Hindlimb muscle (tissue), 1 donor: ENCODE data around the gene SH3BP1. TPM values are rescaled to one million over a fixed set of nuclear protein-coding genes. Genes with fewer than 3 reads are reported as not detected.
A peak's percentile ranks its signal among the peaks of the same experiment; 100 is the strongest.
"Not testable (repeated sequence)": the region's sequence is repeated elsewhere in the genome, so short reads cannot be mapped to it uniquely, and the experiment has no call there.

Experiments used
- DNase-seq: peaks from one replicate; pipeline ENCODE4 v3.0.0-alpha.2; 2013
- polyA plus RNA-seq: library from polyadenylated mRNA; unstranded; fragments of 120-200 nt; gene quantifications from one replicate; pipeline ENCODE4 v1.2.1, GENCODE V29; 2013; ENCODE audit not compliant: insufficient read length

Gene SH3BP1, protein sequence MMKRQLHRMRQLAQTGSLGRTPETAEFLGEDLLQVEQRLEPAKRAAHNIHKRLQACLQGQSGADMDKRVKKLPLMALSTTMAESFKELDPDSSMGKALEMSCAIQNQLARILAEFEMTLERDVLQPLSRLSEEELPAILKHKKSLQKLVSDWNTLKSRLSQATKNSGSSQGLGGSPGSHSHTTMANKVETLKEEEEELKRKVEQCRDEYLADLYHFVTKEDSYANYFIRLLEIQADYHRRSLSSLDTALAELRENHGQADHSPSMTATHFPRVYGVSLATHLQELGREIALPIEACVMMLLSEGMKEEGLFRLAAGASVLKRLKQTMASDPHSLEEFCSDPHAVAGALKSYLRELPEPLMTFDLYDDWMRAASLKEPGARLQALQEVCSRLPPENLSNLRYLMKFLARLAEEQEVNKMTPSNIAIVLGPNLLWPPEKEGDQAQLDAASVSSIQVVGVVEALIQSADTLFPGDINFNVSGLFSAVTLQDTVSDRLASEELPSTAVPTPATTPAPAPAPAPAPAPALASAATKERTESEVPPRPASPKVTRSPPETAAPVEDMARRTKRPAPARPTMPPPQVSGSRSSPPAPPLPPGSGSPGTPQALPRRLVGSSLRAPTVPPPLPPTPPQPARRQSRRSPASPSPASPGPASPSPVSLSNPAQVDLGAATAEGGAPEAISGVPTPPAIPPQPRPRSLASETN
- 7.1 TPM for polyA plus RNA-seq

GRCh38 chr22:37639070-37639760 is at the start of gene SH3BP1:
Gene SH3BP1 (plus strand): TSS chr22:37639669. CDS start chr22:37639788, 119 bp downstream.
- peak; percentile 61 for DNase-seq

DNA sequence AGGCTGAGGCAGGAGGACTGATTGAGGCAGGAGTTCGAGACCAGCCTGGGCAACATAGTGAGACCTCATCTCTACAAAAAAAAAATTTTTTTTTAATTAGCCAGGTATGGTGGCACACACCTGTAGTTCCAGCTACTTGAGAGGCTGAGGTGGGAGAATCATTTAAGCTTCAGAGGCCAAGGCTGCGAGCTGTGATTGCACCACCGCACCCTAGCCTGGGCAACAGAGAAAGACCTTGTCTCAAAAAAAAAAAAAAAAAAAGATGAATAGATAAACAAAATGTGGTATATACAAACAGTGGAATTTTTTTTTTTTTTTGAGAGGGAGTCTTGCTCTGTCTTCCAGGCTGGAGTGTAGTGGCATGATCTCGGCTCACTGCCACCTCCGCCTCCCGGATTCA is 48.4 kb upstream of the SH3BP1 start:
- DNase-seq, result not testable (repeated sequence)

- DNase-seq, result no peak
These were observed 47.6 kb upstream of the SH3BP1 start for GRCh38 chr22:37591823-37592404.

DNA sequence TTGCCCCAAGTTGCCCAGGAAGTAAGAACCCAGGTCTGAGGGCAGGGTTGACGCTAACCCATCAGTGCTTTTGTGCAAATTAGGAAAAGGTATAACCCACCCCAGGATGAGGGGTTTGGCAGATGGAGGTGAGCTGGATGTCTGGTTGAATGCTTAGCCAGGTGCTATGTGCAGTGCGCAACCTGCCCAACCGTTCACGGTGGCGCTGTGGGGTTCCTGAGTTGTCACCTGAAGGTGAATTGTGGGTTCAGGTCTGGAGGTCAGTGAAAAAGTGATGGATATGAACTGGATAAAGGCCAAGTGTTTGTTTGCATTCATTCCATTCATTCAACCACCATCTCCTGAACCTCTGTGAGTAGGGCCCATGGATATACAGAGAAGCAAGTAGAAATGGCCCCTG is 45.2 kb upstream of the SH3BP1 start:
- no peak for DNase-seq

- no peak for DNase-seq
These were observed 40.3 kb upstream of the SH3BP1 start for GRCh38 chr22:37599153-37599552.

- no peak for DNase-seq
These were observed 38.3 kb upstream of the SH3BP1 start for GRCh38 chr22:37601203-37601539.

GRCh38 chr22:37601540-37602442 is 37.7 kb upstream of the SH3BP1 start:
- no peak for DNase-seq

- DNase-seq, result not testable (repeated sequence)
These were observed 36.8 kb upstream of the SH3BP1 start for GRCh38 chr22:37602546-37603277.

GRCh38 chr22:37604074-37604473 is 35.4 kb upstream of the SH3BP1 start:
- no peak for DNase-seq

DNA sequence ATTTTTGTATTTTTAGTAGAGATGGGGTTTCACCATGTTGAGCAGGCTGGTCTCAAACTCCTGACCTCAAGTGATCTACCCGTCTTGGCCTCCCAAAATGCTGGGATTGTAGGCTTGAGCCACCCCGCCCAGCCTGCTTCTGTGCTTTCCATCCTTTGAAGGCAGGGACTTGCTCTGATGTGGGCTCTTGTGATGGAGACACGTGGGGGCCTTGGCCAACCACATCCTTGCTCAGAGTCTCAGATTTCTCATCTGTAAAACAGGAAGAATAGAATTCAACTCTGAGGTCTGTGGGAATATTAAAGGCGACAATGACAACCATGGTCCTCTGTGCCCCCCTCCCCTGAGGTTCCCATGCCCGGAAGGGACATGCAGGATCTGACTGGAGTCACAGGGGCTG is 34.6 kb upstream of the SH3BP1 start:
- no peak for DNase-seq

DNA sequence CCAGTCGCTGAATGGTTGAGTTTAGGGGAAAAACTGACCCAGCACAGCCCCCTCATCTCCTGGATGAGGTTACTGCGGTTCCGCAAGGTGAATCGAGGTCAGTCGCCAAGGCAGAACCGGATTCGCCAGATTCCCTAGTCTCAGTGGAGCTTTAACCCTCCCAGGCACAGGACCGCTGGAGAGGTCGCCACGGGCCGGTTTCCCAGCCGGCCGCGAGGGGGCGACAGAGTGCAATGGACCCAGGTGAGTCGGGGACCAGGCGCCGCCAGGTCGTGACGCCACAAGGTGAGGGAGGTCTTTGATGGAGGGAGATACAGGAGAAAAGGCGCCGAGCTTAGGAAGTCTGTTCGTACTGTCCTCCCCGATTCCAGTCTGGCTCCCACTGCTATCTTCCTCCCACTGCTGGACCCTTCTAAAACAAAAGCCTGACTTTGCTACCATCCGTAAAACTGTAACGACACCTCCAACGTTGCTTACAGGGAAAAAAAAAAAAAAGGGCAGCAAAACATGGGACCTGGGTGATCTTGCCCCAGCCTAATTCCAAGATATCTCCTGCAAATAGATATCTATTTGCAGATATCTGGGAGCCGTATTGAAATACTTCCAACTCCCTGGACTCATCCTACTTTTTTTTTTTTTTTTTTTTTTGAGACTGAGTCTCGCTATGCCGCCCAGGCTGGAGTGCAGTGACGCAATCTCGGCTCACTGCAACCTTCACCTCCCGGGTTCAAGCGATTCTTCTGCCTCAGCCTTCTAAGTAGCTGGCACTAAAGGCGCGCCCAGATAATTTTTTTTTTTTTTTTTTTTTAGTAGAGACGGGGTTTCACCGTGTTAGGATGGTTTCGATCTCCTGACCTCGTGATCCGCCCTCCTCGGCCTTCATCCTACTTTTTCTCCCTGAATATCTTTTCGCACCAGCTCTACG is 32.2 kb upstream of the SH3BP1 start:
- peak; percentile 83 for DNase-seq

DNA sequence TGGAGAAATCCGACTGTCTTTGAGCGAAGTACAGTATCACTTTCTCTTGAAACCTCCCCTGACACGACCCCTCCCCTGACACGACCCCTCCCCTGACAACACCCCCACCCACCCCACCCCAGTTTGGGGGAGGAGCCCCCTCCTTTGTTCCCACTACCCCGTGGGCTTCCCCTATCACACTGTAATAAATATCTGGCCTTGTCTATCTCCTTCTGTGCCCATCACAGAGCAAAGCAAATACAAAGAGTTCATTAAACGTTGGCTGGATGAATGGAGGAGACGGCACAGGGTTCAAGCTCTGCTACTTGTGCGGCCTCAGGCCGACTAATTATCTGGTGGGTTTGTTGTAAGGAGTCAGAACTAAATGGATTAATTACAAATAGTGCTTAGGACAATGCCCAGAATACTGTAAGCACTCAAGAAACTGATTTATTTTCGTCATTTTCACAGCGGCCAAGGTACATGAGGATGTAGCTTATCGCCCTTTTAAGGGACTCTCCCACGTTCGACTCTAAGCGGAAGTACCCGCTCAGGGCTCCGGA is 31.5 kb upstream of the SH3BP1 start:
- no peak for DNase-seq

DNA sequence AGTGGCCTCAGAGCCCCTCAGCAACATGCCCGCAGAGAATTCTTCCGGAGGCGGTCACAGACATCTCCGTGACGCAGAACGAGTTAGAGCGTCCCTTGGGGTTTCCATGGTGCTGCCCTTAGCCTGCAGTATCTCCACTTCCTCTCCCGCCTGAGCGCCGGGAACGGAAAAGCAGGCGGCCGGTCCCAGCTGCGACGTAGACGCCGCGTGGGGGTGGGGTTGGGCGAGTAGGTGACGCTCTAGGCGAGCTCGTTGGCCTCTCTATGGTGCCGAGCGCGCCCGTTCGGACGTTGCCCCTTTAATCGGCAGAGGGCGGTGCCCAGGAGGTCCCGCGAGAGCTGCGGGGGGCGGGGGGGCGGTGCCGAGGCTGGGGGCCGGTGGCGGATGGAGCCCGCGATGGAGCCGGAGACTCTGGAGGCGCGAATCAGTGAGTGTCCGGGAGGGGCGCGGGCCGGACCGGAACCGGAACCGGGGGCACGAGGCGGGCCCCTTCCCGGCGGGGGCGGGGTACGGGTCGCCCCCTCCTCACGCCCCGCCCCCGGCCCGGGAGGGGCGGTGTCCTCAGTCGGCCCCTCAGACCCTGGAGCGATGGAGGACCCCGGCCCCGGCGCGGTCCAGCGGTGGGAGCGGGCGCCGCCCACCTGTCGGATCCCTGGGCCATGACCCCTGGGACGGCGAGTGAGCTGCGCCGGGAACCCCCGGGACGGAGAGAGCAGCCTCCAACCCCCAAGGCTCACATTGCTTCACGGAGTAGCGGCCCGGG is 30.8 kb upstream of the SH3BP1 start, which contains the start of gene GGA1:
Gene GGA1 (plus strand): TSS at position 358 of the 763 bp plus-strand sequence. CDS start 27 bp downstream, at position 385.
- DNase-seq, result peak; percentile 95

DNA sequence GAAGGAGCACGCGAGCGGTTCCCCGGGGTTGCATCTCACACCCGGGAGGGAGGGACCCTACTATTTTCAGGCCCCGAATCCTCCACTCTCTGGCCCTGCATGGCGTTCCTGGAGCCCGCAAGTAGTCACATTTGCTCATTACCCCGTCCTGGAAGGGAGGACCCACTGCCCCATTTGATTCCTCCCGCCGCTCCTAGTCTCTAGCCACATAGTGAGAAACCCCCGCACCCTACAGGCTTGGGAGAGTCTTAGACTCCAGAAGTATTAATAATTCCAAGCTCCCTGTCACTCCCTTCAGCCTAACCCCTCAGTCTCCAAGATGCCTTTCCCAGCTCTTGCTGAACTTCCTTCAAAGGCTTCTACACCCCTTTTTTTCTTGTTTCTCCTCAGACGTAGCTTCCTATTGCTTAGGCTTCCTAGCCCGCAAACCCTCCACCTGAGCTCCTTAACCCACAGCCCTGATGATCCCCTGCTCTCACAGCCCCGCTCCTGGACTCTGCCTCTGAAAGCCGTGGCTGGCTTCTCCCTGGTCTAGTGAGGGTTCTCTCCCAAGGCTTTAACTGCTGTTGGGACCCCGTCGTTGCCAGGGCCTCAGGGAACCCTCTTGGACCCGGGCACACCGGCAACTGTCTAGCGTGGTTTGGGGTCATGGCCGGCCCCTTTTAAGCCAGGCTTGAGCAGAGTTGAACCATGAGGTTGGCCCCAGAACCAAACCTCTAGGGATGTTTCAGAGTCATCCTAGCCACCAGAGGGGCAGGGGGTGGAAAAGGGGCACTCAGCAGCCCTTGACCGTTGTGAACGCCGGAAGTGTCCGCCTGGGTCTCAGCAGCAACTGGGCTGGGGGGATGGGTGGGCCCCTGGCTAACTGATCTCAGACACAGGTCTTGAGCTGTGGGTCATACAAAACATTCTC is 30.0 kb upstream of the SH3BP1 start:
- no peak for DNase-seq

DNA sequence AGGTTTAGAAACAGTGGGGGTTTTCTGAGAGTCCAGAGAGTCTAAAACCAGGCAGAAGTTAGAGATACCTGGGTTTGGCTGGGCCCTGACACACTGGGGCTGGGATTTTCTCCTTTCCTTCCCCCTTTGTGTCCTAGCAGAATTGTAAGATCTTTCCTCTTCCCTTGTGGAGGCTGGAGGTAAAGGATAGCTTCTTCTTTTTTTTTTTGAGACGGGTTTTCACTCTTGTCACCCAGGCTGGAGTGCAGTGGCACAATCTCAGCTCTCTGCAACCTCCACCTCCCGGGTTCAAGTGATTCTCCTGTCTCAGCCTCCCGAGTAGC is 29.4 kb upstream of the SH3BP1 start:
- DNase-seq, result not testable (repeated sequence)

DNA sequence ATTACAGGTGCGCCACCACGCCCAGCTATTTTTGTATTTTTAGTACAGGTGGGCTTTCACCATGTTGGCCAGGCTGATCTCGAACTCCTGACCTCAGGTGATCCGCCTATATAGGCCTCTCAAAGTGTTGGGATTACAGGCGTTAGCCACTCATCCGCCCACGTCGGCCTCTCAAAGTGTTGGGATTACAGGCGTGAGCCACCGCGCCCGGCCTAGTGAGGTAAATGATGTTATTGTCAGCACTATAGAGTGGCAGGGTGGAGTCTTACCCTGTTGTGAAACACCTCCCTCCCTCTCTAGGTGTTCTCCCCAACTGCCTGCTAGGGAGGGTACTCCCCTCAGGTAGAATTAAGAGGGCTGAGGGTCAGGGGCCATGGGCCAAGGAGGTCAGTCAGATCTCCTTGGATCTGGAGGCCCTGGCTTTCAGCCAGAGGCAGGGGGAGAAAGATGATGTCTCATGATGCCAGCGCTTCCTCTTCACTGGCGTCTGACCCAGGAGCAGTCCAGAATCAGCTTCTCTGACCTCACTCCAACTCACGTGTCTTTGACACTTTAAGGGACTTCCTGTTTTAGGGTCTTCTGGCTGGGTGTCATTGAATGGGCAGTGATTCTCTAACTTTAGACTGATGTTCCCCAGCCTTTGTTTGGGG is 28.9 kb upstream of the SH3BP1 start:
- no peak for DNase-seq

- DNase-seq, result no peak
These were observed 28.3 kb upstream of the SH3BP1 start for GRCh38 chr22:37611207-37611606.
